ENCODE results near the gene CISD3.
"Not testable (repeated sequence)": the region's sequence is repeated elsewhere in the genome, so short reads cannot be mapped to it uniquely, and the experiment has no call there.

The CISD3 gene

GRCh38 chr17:38707678-38708351 lies 22.3 kb upstream of the CISD3 start:
- DNase-seq (ENCODE audit: extremely low read depth in 1 of 2, low read depth in 1 of 2), result no peak

GRCh38 chr17:38709104-38709820 lies 20.9 kb upstream of the CISD3 start:
- DNase-seq (ENCODE audit: extremely low read depth in 1 of 2, low read depth in 1 of 2), result no peak

- DNase-seq (ENCODE audit: extremely low read depth in 1 of 2, low read depth in 1 of 2), result no peak
Measured at GRCh38 chr17:38709864-38710603, 20.1 kb upstream of the CISD3 start.

- DNase-seq (ENCODE audit: extremely low read depth in 1 of 2, low read depth in 1 of 2), result no peak
Measured at GRCh38 chr17:38710604-38710962, 19.6 kb upstream of the CISD3 start.

GRCh38 chr17:38710985-38711384 lies 19.2 kb upstream of the CISD3 start:
- no peak for DNase-seq (ENCODE audit: extremely low read depth in 1 of 2, low read depth in 1 of 2)

- no peak for DNase-seq (ENCODE audit: extremely low read depth in 1 of 2, low read depth in 1 of 2)
Measured at GRCh38 chr17:38711792-38712571, 18.2 kb upstream of the CISD3 start.

GRCh38 chr17:38712593-38712992 lies 17.5 kb upstream of the CISD3 start:
- DNase-seq (ENCODE audit: extremely low read depth in 1 of 2, low read depth in 1 of 2), result no peak

GRCh38 chr17:38713456-38714075 lies 16.6 kb upstream of the CISD3 start:
- no peak for DNase-seq (ENCODE audit: extremely low read depth in 1 of 2, low read depth in 1 of 2)

GRCh38 chr17:38715216-38715943 lies 14.8 kb upstream of the CISD3 start:
- no peak for DNase-seq (ENCODE audit: extremely low read depth in 1 of 2, low read depth in 1 of 2)

GRCh38 chr17:38716368-38717005 lies 13.7 kb upstream of the CISD3 start:
- no peak for DNase-seq (ENCODE audit: extremely low read depth in 1 of 2, low read depth in 1 of 2)

GRCh38 chr17:38717139-38717745 lies 12.9 kb upstream of the CISD3 start:
- no peak for DNase-seq (ENCODE audit: extremely low read depth in 1 of 2, low read depth in 1 of 2)

- no peak for DNase-seq (ENCODE audit: extremely low read depth in 1 of 2, low read depth in 1 of 2)
Measured at GRCh38 chr17:38719289-38719942, 10.7 kb upstream of the CISD3 start.

- no peak for DNase-seq (ENCODE audit: extremely low read depth in 1 of 2, low read depth in 1 of 2)
Measured at GRCh38 chr17:38719943-38720641, 10.0 kb upstream of the CISD3 start.

- no peak for DNase-seq (ENCODE audit: extremely low read depth in 1 of 2, low read depth in 1 of 2)
Measured at GRCh38 chr17:38720941-38721340, 9.2 kb upstream of the CISD3 start.

- no peak for DNase-seq (ENCODE audit: extremely low read depth in 1 of 2, low read depth in 1 of 2)
Measured at GRCh38 chr17:38721802-38722201, 8.3 kb upstream of the CISD3 start.

GRCh38 chr17:38724337-38724988 lies 5.7 kb upstream of the CISD3 start:
- no peak for DNase-seq (ENCODE audit: extremely low read depth in 1 of 2, low read depth in 1 of 2)

- no peak for DNase-seq (ENCODE audit: extremely low read depth in 1 of 2, low read depth in 1 of 2)
Measured at GRCh38 chr17:38725066-38725465, 5.1 kb upstream of the CISD3 start.

GRCh38 chr17:38726145-38726544 lies 4.0 kb upstream of the CISD3 start:
- not testable (repeated sequence) for DNase-seq (ENCODE audit: extremely low read depth in 1 of 2, low read depth in 1 of 2)

Data from activated CD8-positive, alpha-beta memory T cell treated with anti-CD3 and anti-CD28 coated beads for 1 hour (primary cell).